Measurements from ENCODE around the gene OR2T3. TPM values are rescaled to one million over a fixed set of nuclear protein-coding genes. Genes with fewer than 3 reads are reported as not detected.
"Not testable (repeated sequence)": the region's sequence is repeated elsewhere in the genome, so short reads cannot be mapped to it uniquely, and the experiment has no call there.

Gene OR2T3
- total and polyA plus RNA-seq, 2 donors (not counting 3 experiments of a cell fraction or from before 2014, with no cell fraction given): not detected

GRCh38 chr1:248507773-248508172 is 34.6 kb downstream of the OR2T3 start, which contains the start of gene OR2G6:
Gene OR2G6, plus strand, starts transcription at chr1:248508073. Its CDS starts 13,574 bp downstream, at chr1:248521647.
- H3K9me1 ChIP-seq (replicated peaks; ENCODE audit: control insufficient read depth, extremely low read depth, insufficient read depth, low read length); dilution Hi-C loops (cut with MboI; ENCODE audit: extremely low pct_ligation_motif_present, low sequenced_read_pairs); H3K4me2 ChIP-seq (ENCODE audit: insufficient read depth, low read length); H3K79me2 ChIP-seq (ENCODE audit: control insufficient read depth, insufficient read depth, low read length); CTCF ChIA-PET; FAIRE-seq; H3K27me3 ChIP-seq (ENCODE audit: control insufficient read depth in 2 of 2, insufficient read depth in 2 of 2, low read length in 2 of 2); H3K9me3 ChIP-seq (replicated peaks; ENCODE audit: control insufficient read depth, insufficient read depth, low read length); H3K27ac ChIP-seq (ENCODE audit: insufficient read depth, low read depth, low read length); H3K9ac ChIP-seq (replicated peaks; ENCODE audit: extremely low read depth, insufficient read depth, low read length); DNase-seq (ENCODE audit: low read depth, low spot score); H3K36me3 ChIP-seq (ENCODE audit: control insufficient read depth in 2 of 2, extremely low read depth in 1 of 2, insufficient read depth in 2 of 2, low read length in 2 of 2); POLR2A ChIA-PET; BruUV-seq (replicated peaks); H3K4me1 ChIP-seq (ENCODE audit: control insufficient read depth, extremely low read depth, insufficient read depth, low read length); intact Hi-C loops (cut with micrococcal nuclease); H3K4me3 ChIP-seq (replicated peaks in 1 of 3; ENCODE audit: insufficient read depth in 1 of 3, low read depth in 1 of 3, low read length in 3 of 3); H2AFZ ChIP-seq (ENCODE audit: low read depth, low read length); H4K20me1 ChIP-seq (replicated peaks; ENCODE audit: control insufficient read depth, extremely low read depth, insufficient read depth, low read length): not testable (repeated sequence)

- DNase-seq (ENCODE audit: low read depth, low spot score); H3K9ac ChIP-seq (replicated peaks; ENCODE audit: extremely low read depth, insufficient read depth, low read length); H2AFZ ChIP-seq (ENCODE audit: low read depth, low read length); POLR2A ChIA-PET; FAIRE-seq; H3K4me1 ChIP-seq (ENCODE audit: control insufficient read depth, extremely low read depth, insufficient read depth, low read length); H4K20me1 ChIP-seq (replicated peaks; ENCODE audit: control insufficient read depth, extremely low read depth, insufficient read depth, low read length); H3K36me3 ChIP-seq (ENCODE audit: control insufficient read depth in 2 of 2, extremely low read depth in 1 of 2, insufficient read depth in 2 of 2, low read length in 2 of 2); H3K9me3 ChIP-seq (replicated peaks; ENCODE audit: control insufficient read depth, insufficient read depth, low read length); dilution Hi-C loops (cut with MboI; ENCODE audit: extremely low pct_ligation_motif_present, low sequenced_read_pairs); intact Hi-C loops (cut with micrococcal nuclease); H3K9me1 ChIP-seq (replicated peaks; ENCODE audit: control insufficient read depth, extremely low read depth, insufficient read depth, low read length); H3K79me2 ChIP-seq (ENCODE audit: control insufficient read depth, insufficient read depth, low read length); H3K27me3 ChIP-seq (ENCODE audit: control insufficient read depth in 2 of 2, insufficient read depth in 2 of 2, low read length in 2 of 2); BruUV-seq (replicated peaks); H3K4me2 ChIP-seq (ENCODE audit: insufficient read depth, low read length); H3K4me3 ChIP-seq (replicated peaks in 1 of 3; ENCODE audit: insufficient read depth in 1 of 3, low read depth in 1 of 3, low read length in 3 of 3); CTCF ChIA-PET; H3K27ac ChIP-seq (ENCODE audit: insufficient read depth, low read depth, low read length): not testable (repeated sequence)
These were observed 37.1 kb downstream of the OR2T3 start for GRCh38 chr1:248510217-248510616.

- ChIA-PET POLR2A (no interaction called here), CTCF (no interaction called here)
- H3K27ac ChIP-seq (ENCODE audit: insufficient read depth, low read depth, low read length): no peak overlapping the region
- no peak for FAIRE-seq
- no peaks in the 10 kb centered on the region for H3K36me3 ChIP-seq (ENCODE audit: control insufficient read depth in 2 of 2, extremely low read depth in 1 of 2, insufficient read depth in 2 of 2, low read length in 2 of 2)
- no peak overlapping the region for H3K4me2 ChIP-seq (ENCODE audit: insufficient read depth, low read length)
- no peaks in the 10 kb centered on the region for H3K4me1 ChIP-seq (ENCODE audit: control insufficient read depth, extremely low read depth, insufficient read depth, low read length)
- TF ChIP-seq FOS (IDR thresholded peaks at IDR 0.05; ENCODE audit: borderline replicate concordance, insufficient read depth, low read length): no peak
- no peak for TF ChIP-seq POLR2A (IDR thresholded peaks at IDR 0.05; ENCODE audit: low read depth, low read length)
- no peak for TF ChIP-seq MYC (IDR thresholded peaks at IDR 0.05; ENCODE audit: low read depth, low read length)
- no peak for TF ChIP-seq JUN (IDR thresholded peaks at IDR 0.05; ENCODE audit: borderline replicate concordance, insufficient read depth, insufficient read length, low read depth)
- TF ChIP-seq MAX (IDR thresholded peaks at IDR 0.05; ENCODE audit: insufficient read depth, insufficient read length): no peak
- TF ChIP-seq CTCF (IDR thresholded peaks at IDR 0.05; ENCODE audit: extremely low read depth in 1 of 2, insufficient read depth in 1 of 2, low read depth in 1 of 2, low read length in 2 of 2): no peak
- no peak for TF ChIP-seq EZH2 (IDR thresholded peaks at IDR 0.05; ENCODE audit: borderline replicate concordance, low read depth, low read length, severe bottlenecking)
- no peak for TF ChIP-seq GATA2 (IDR thresholded peaks at IDR 0.05; ENCODE audit: insufficient read depth, insufficient read length, low read depth, low read length)
- TF ChIP-seq POLR2AphosphoS5 (IDR thresholded peaks at IDR 0.05; ENCODE audit: insufficient read depth, low read depth, low read length): no peak
- no peaks in the 10 kb centered on the region for H3K27me3 ChIP-seq (ENCODE audit: control insufficient read depth in 2 of 2, insufficient read depth in 2 of 2, low read length in 2 of 2)
- DNase-seq (ENCODE audit: low read depth, low spot score): no peak
- no peaks in the 10 kb centered on the region for H3K79me2 ChIP-seq (ENCODE audit: control insufficient read depth, insufficient read depth, low read length)
- no TSS peak for BruUV-seq (replicated peaks)
- H4K20me1 ChIP-seq (replicated peaks; ENCODE audit: control insufficient read depth, extremely low read depth, insufficient read depth, low read length): no peaks in the 10 kb centered on the region
- H3K4me3 ChIP-seq (replicated peaks in 1 of 3; ENCODE audit: insufficient read depth in 1 of 3, low read depth in 1 of 3, low read length in 3 of 3): no peak overlapping the region
- intact Hi-C loops (cut with micrococcal nuclease): no loop called here
- dilution Hi-C loops (cut with MboI; ENCODE audit: extremely low pct_ligation_motif_present, low sequenced_read_pairs): no loop called here
- no peak overlapping the region for H2AFZ ChIP-seq (ENCODE audit: low read depth, low read length)
- H3K9me3 ChIP-seq (replicated peaks; ENCODE audit: control insufficient read depth, insufficient read depth, low read length): peaks cover 2% of the 10 kb centered on the region
- no peaks in the 10 kb centered on the region for H3K9me1 ChIP-seq (replicated peaks; ENCODE audit: control insufficient read depth, extremely low read depth, insufficient read depth, low read length)
- H3K9ac ChIP-seq (replicated peaks; ENCODE audit: extremely low read depth, insufficient read depth, low read length): no peak overlapping the region
These were observed 48.7 kb downstream of the OR2T3 start for GRCh38 chr1:248521856-248522255.

Data from endothelial cell of umbilical vein (primary cell).